B cell (primary cell): ENCODE measurements around the gene CRELD2. TPM values are rescaled to one million over a fixed set of nuclear protein-coding genes. Genes with fewer than 3 reads are reported as not detected.
A peak's percentile ranks its signal among the peaks of the same experiment; 100 is the strongest.

ENCODE experiments used
- ATAC-seq: fragments of 200-7000 bp; cut with Tn5 transposase; one replicate; pipeline ENCODE4 v1.10.0; 2021; ENCODE audit warnings: low read depth, mild to moderate bottlenecking, moderate number of reproducible peaks, moderate library complexity
- CTCF ChIA-PET: fragments of 350-600 bp; sonication (Branson Sonifier 250); formaldehyde crosslinking; loops from one replicate; lab custom pipeline; 2021; ENCODE audit warnings: antibody characterized with exemption, inconsistent platforms; lab: Charles Lee
- POLR2A ChIA-PET: fragments of 350-600 bp; sonication (Branson Sonifier 250); formaldehyde crosslinking; loops from one replicate; lab custom pipeline; 2021; ENCODE audit warnings: antibody characterized with exemption; lab: Charles Lee
- DNase-seq: peaks from one replicate; pipeline ENCODE4 v3.0.0; 2013
- H2AFZ ChIP-seq: 2 replicates; pipeline ENCODE4 v1.6.1; 2012; ENCODE audit warnings: mild to moderate bottlenecking, low read depth, low read length; ENCODE audit not compliant: insufficient read depth, poor library complexity, severe bottlenecking
- H3K27ac ChIP-seq, 2 donors: 1 replicate in 1 of 2; 2 replicates in 1 of 2; pipeline ENCODE4 v1.5.1; 2012 to 2013; ENCODE audit warnings: low read length in 2 of 2, mild to moderate bottlenecking in 2 of 2, moderate library complexity in 1 of 2
- H3K27me3 ChIP-seq, 4 experiments: fragments of 200-600 bp in 1 of 4; sonication (generic) in 1 of 4; replicated peaks in 1 of 4; 1 replicate in 2 of 4; 2 replicates in 2 of 4; pipeline versions ENCODE4 v1.6.1 to v1.7.0; 2013 to 2016; ENCODE audit warnings: low read length in 3 of 4, mild to moderate bottlenecking in 2 of 4, mixed read lengths in 1 of 4, moderate library complexity in 1 of 4; ENCODE audit not compliant: insufficient read depth in 4 of 4, control insufficient read depth in 3 of 4; ENCODE audit errors: control extremely low read depth in 1 of 4
- H3K36me3 ChIP-seq, 2 experiments: replicated peaks in 1 of 2; 1 replicate in 1 of 2; 2 replicates in 1 of 2; pipeline versions ENCODE4 v1.6.1 to v1.7.1; 2013; ENCODE audit warnings: low read length in 1 of 2; ENCODE audit not compliant: insufficient read depth in 2 of 2, control insufficient read depth in 1 of 2; ENCODE audit errors: control extremely low read depth in 1 of 2, extremely low read depth in 1 of 2
- H3K4me1 ChIP-seq, 2 donors: fragments of 200-600 bp in 1 of 2; sonication (generic) in 1 of 2; 1 replicate in 1 of 2; 2 replicates in 1 of 2; pipeline versions ENCODE4 v1.5.1 to v1.6.1; 2013 to 2017; ENCODE audit warnings: low read length in 2 of 2; ENCODE audit not compliant: control insufficient read depth in 2 of 2, insufficient read depth in 2 of 2
- H3K4me2 ChIP-seq: replicated peaks from 2 replicates; pipeline ENCODE3; 2012; ENCODE audit warnings: mild to moderate bottlenecking, low read depth, low read length; ENCODE audit not compliant: poor library complexity, severe bottlenecking
- H3K4me3 ChIP-seq, 5 experiments: fragments of 200-600 bp in 1 of 5; sonication (generic) in 1 of 5; 1 replicate in 3 of 5; 2 replicates in 2 of 5; pipeline versions ENCODE4 v1.5.1 to v1.7.0; 2011 to 2016; ENCODE audit warnings: low read length in 4 of 5, mild to moderate bottlenecking in 4 of 5, low read depth in 2 of 5, control low read depth in 1 of 5, moderate library complexity in 1 of 5; ENCODE audit not compliant: insufficient read depth in 1 of 5; ENCODE audit errors: control extremely low read depth in 1 of 5, extremely low read depth in 1 of 5
- H3K79me2 ChIP-seq: fragments of 200-600 bp; sonication (generic); one replicate; pipeline ENCODE4 v1.6.0; 2016; ENCODE audit warnings: low read length; ENCODE audit not compliant: control insufficient read depth, insufficient read depth
- H3K9ac ChIP-seq: fragments of 200-600 bp; sonication (generic); 2 replicates; pipeline ENCODE4 v1.6.1; 2017; ENCODE audit warnings: mild to moderate bottlenecking, low read length, moderate library complexity
- H3K9me3 ChIP-seq, 3 donors: one replicate each; pipeline versions ENCODE4 v1.6.1 to v1.7.1; 2013; ENCODE audit warnings: low read length in 2 of 3; ENCODE audit not compliant: control insufficient read depth in 2 of 3, insufficient read depth in 1 of 3; ENCODE audit errors: control extremely low read depth in 1 of 3
- H4K20me1 ChIP-seq: 2 replicates; pipeline ENCODE4 v1.6.0; 2012; ENCODE audit warnings: mild to moderate bottlenecking, low read length; ENCODE audit not compliant: insufficient read depth, control insufficient read depth, poor library complexity, severe bottlenecking
- H3K27ac Mint-ChIP-seq: one replicate; pipeline ENCODE4 v1.8.0; 2021; ENCODE audit warnings: mixed read lengths
- H3K27me3 Mint-ChIP-seq: one replicate; pipeline ENCODE4 v1.8.0; 2021; ENCODE audit warnings: mixed read lengths
- H3K4me1 Mint-ChIP-seq: one replicate; pipeline ENCODE4 v1.8.0; 2021; ENCODE audit warnings: mixed read lengths
- H3K4me3 Mint-ChIP-seq: one replicate; pipeline ENCODE4 v1.8.0; 2021; ENCODE audit warnings: mixed read lengths
- H3K9me3 Mint-ChIP-seq: one replicate; pipeline ENCODE4 v1.8.0; 2022; ENCODE audit warnings: mixed read lengths; ENCODE audit not compliant: insufficient read depth
- EZH2 ChIP-seq: IDR thresholded peaks from 2 replicates; pipeline ENCODE4 v1.6.1; 2012; ENCODE audit warnings: borderline replicate concordance, low read depth, mild to moderate bottlenecking, moderate library complexity, low read length; ENCODE audit not compliant: insufficient read depth, poor library complexity, severe bottlenecking
- WGBS: methylation state at CpG from one replicate; pipeline ENCODE4 v1.1.5; 2013; ENCODE audit warnings: missing lambda C conversion rate; ENCODE audit not compliant: insufficient coverage; 5-methylcytosine and 5-hydroxymethylcytosine counted together
- intact Hi-C: fragments of 100-400 bp; cut with micrococcal nuclease; formaldehyde crosslinking; loops from one replicate; pipeline ENCODE4 v1.10.0; 2022
- polyA plus RNA-seq: library from polyadenylated mRNA; depleted of rRNA; stranded (reverse); fragments of >200 nt; gene quantifications from 2 replicates; pipeline ENCODE4 v1.2.3, GENCODE V29; 2012
- total RNA-seq, 2 donors: library from RNA; stranded (reverse); fragments of 120-200 nt in 1 of 2; gene quantifications; 1 replicate in 1 of 2; 2 replicates in 1 of 2; pipeline versions ENCODE4 v1.2.3 to v1.2.4, GENCODE V29; 2013 to 2022
- TF ChIP-seq, protein P1 (sequence below): fragments of 200-600 bp; IDR thresholded peaks from one replicate; pipeline ENCODE4 v1.8.0; 2022; ENCODE audit warnings: antibody characterized with exemption, mild to moderate bottlenecking

CRELD2 gene
- total and polyA plus RNA-seq, 2 donors (not counting 1 experiment from before 2014, with no cell fraction given) = 35.9 to 41.9 TPM

DNA sequence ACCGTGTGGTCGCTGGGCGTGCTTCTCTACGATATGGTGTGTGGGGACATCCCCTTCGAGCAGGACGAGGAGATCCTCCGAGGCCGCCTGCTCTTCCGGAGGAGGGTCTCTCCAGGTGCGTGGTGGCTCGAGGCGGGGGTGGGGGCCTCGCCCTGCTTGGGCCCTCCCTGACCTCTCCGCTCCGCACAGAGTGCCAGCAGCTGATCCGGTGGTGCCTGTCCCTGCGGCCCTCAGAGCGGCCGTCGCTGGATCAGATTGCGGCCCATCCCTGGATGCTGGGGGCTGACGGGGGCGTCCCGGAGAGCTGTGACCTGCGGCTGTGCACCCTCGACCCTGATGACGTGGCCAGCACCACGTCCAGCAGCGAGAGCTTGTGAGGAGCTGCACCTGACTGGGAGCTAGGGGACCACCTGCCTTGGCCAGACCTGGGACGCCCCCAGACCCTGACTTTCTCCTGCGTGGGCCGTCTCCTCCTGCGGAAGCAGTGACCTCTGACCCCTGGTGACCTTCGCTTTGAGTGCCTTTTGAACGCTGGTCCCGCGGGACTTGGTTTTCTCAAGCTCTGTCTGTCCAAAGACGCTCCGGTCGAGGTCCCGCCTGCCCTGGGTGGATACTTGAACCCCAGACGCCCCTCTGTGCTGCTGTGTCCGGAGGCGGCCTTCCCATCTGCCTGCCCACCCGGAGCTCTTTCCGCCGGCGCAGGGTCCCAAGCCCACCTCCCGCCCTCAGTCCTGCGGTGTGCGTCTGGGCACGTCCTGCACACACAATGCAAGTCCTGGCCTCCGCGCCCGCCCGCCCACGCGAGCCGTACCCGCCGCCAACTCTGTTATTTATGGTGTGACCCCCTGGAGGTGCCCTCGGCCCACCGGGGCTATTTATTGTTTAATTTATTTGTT is 44.6 kb downstream of the CRELD2 start:
- peaks cover 44 to 61% of the 10 kb centered on the region in 2 donors for H3K4me1 ChIP-seq

More for the DNA sequence above, 44.6 kb downstream of the CRELD2 start:
- Mint-ChIP-seq H3K27ac (peak overlapping the region; percentile 91), H3K27me3 (no peaks in the 10 kb centered on the region), H3K4me1 (peaks cover 62% of the 10 kb centered on the region), H3K4me3 (peak overlapping the region; percentile 91), H3K9me3 (no peaks in the 10 kb centered on the region)
- no peaks in the 10 kb centered on the region for H3K9me3 ChIP-seq
- POLR2A ChIA-PET = interaction anchor here (0.6 to 5.7 kb wide), 15 partner anchors 8 to 230 kb away, joined by 3 to 94 read pairs (median 6); no protein-coding TSS in a partner anchor
- peak overlapping the region; percentile 53 to 94 for H3K27ac ChIP-seq
- ATAC-seq (no peak), DNase-seq (peak; percentile 41)
- peaks cover 0 to 30% of the 10 kb centered on the region in 2 experiments for H3K36me3 ChIP-seq
- WGBS = 71% methylated on average over 55 of the region's 63 CpGs
- H3K9ac ChIP-seq = peak overlapping the region; percentile 86
- H3K27me3 ChIP-seq = no peaks in the 10 kb centered on the region
- TF ChIP-seq, protein P1, sequence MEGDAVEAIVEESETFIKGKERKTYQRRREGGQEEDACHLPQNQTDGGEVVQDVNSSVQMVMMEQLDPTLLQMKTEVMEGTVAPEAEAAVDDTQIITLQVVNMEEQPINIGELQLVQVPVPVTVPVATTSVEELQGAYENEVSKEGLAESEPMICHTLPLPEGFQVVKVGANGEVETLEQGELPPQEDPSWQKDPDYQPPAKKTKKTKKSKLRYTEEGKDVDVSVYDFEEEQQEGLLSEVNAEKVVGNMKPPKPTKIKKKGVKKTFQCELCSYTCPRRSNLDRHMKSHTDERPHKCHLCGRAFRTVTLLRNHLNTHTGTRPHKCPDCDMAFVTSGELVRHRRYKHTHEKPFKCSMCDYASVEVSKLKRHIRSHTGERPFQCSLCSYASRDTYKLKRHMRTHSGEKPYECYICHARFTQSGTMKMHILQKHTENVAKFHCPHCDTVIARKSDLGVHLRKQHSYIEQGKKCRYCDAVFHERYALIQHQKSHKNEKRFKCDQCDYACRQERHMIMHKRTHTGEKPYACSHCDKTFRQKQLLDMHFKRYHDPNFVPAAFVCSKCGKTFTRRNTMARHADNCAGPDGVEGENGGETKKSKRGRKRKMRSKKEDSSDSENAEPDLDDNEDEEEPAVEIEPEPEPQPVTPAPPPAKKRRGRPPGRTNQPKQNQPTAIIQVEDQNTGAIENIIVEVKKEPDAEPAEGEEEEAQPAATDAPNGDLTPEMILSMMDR = no peak
- no peak for TF ChIP-seq EZH2
- CTCF ChIA-PET = interaction anchor here (0.5 to 5.9 kb wide), 10 partner anchors 8 to 68 kb away, joined by 3 to 60 read pairs (median 4); no protein-coding TSS in a partner anchor
- H4K20me1 ChIP-seq = peaks cover 70% of the 10 kb centered on the region
- H3K4me2 ChIP-seq = peak overlapping the region; percentile 100
- H3K79me2 ChIP-seq = peaks cover 27% of the 10 kb centered on the region
- H2AFZ ChIP-seq = no peak overlapping the region
- H3K4me3 ChIP-seq = peak overlapping the region in 4 of 5 experiments; percentile 26 to 88 (median 77)
- intact Hi-C loops = no loop called here
